HCT116 (cell line): ENCODE data around the gene HPF1. TPM values are rescaled to one million over a fixed set of nuclear protein-coding genes. Genes with fewer than 3 reads are reported as not detected.

Source experiments
- TCF7L2 ChIP-seq: IDR thresholded peaks from 2 replicates; pipeline ENCODE4 v1.7.0; 2011; ENCODE audit warnings: borderline replicate concordance, inconsistent platforms; ENCODE audit not compliant: insufficient read depth, insufficient read length; ENCODE audit errors: extremely low read depth
- total RNA-seq: library from RNA; stranded (reverse); gene quantifications from one replicate; pipeline ENCODE4 v1.2.1, GENCODE V29; 2021; ENCODE audit not compliant: unreplicated experiment

The HPF1 gene
- total RNA-seq, 1 experiment from 2014 or later, result 32.6 TPM

DNA sequence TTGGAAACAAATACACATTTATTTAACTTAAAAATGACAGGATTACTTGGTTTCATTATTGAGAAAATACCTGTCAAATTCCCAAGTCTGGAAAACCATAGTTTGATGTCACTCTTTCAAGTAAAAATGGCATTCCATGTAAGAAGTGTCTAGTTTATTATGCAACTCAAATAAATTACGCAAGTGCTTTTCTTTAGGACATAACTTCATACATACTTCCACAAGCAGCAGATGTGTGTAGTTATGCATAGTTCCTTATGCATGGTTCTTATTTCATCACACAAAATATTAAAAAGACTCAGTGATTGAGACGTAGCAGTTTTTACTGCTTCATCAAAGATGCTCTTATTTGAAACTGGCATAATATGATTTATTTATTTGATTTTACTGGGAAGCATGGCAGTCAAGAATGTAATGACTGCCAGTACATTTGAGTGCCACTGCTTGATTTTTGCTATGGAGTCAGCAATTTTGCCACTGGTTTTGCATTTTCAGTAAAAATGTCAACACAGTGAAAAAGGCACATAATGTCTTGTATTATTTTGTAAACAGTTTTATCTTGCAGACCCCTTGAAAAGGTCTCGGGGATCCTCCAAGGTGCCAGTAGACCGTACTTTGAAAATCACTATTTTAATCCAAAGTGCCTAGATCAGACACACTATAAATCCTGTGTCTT, 75.2 kb downstream of the HPF1 start (continued):
- no peak for TF ChIP-seq TCF7L2

Other genes starting within 250 kb of the HPF1 start
- gene NEK1, start 145.4 kb downstream of the HPF1 start, total RNA-seq, result 13.3 TPM
- 60.4 TPM for gene CLCN3, start 137.4 kb downstream of the HPF1 start, total RNA-seq